DLD1 (cell line): Measurements from ENCODE around the gene CDRT4.

Experiments used
- in situ Hi-C: cut with HindIII; loops from 2 replicates; pipeline ENCODE4 v1.10.0; 2017; ENCODE audit warnings: low sequenced_read_pairs

Gene CDRT4

GRCh38 chr17:15399443-15399842 lies 68.0 kb downstream of the CDRT4 start:
- in situ Hi-C loops = no loop called here

GRCh38 chr17:15398736-15399331 lies 68.6 kb downstream of the CDRT4 start:
- in situ Hi-C loops = no loop called here

GRCh38 chr17:15398291-15398690 lies 69.1 kb downstream of the CDRT4 start:
- in situ Hi-C loops = no loop called here

- in situ Hi-C loops = no loop called here
Measured at GRCh38 chr17:15397620-15398019, 69.8 kb downstream of the CDRT4 start.

GRCh38 chr17:15395091-15395490 lies 72.3 kb downstream of the CDRT4 start:
- in situ Hi-C loops = no loop called here

GRCh38 chr17:15393414-15393813 lies 74.0 kb downstream of the CDRT4 start:
- in situ Hi-C loops = no loop called here

- in situ Hi-C loops = no loop called here
Measured at GRCh38 chr17:15392326-15392741, 75.1 kb downstream of the CDRT4 start.

GRCh38 chr17:15388356-15389041 lies 78.9 kb downstream of the CDRT4 start:
- in situ Hi-C loops = no loop called here

GRCh38 chr17:15386083-15386482 lies 81.3 kb downstream of the CDRT4 start:
- in situ Hi-C loops = no loop called here
